ENCODE results near the gene MYO18B. TPM values are rescaled to one million over a fixed set of nuclear protein-coding genes. Genes with fewer than 3 reads are reported as not detected.

Gene MYO18B
- total and polyA plus RNA-seq, 2 of the 8 experiments (the other 6 are each of a cell fraction or from before 2014, with no cell fraction given): 0.62 to 0.78 TPM

DNA sequence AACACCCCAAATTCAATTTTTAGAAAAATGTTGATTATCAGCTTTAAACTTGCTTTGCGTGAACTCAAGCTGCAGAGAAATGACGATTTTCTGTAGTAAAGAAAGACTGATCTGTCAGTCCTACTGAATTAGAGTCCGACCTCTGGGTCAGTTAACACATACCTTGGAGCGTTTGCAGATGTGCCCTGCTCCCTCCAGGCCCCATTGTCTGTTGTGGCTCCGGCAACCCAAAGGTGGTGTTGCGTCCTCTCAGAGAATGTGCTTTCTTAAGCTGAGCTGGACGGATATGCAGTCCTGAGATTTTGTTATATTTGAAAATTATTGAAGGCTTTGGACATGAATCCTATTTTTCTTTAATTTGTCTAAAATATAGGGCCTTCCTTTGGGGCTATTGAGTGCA is 31.5 kb upstream of the MYO18B start (continued):
- TF ChIP-seq, protein P1, sequence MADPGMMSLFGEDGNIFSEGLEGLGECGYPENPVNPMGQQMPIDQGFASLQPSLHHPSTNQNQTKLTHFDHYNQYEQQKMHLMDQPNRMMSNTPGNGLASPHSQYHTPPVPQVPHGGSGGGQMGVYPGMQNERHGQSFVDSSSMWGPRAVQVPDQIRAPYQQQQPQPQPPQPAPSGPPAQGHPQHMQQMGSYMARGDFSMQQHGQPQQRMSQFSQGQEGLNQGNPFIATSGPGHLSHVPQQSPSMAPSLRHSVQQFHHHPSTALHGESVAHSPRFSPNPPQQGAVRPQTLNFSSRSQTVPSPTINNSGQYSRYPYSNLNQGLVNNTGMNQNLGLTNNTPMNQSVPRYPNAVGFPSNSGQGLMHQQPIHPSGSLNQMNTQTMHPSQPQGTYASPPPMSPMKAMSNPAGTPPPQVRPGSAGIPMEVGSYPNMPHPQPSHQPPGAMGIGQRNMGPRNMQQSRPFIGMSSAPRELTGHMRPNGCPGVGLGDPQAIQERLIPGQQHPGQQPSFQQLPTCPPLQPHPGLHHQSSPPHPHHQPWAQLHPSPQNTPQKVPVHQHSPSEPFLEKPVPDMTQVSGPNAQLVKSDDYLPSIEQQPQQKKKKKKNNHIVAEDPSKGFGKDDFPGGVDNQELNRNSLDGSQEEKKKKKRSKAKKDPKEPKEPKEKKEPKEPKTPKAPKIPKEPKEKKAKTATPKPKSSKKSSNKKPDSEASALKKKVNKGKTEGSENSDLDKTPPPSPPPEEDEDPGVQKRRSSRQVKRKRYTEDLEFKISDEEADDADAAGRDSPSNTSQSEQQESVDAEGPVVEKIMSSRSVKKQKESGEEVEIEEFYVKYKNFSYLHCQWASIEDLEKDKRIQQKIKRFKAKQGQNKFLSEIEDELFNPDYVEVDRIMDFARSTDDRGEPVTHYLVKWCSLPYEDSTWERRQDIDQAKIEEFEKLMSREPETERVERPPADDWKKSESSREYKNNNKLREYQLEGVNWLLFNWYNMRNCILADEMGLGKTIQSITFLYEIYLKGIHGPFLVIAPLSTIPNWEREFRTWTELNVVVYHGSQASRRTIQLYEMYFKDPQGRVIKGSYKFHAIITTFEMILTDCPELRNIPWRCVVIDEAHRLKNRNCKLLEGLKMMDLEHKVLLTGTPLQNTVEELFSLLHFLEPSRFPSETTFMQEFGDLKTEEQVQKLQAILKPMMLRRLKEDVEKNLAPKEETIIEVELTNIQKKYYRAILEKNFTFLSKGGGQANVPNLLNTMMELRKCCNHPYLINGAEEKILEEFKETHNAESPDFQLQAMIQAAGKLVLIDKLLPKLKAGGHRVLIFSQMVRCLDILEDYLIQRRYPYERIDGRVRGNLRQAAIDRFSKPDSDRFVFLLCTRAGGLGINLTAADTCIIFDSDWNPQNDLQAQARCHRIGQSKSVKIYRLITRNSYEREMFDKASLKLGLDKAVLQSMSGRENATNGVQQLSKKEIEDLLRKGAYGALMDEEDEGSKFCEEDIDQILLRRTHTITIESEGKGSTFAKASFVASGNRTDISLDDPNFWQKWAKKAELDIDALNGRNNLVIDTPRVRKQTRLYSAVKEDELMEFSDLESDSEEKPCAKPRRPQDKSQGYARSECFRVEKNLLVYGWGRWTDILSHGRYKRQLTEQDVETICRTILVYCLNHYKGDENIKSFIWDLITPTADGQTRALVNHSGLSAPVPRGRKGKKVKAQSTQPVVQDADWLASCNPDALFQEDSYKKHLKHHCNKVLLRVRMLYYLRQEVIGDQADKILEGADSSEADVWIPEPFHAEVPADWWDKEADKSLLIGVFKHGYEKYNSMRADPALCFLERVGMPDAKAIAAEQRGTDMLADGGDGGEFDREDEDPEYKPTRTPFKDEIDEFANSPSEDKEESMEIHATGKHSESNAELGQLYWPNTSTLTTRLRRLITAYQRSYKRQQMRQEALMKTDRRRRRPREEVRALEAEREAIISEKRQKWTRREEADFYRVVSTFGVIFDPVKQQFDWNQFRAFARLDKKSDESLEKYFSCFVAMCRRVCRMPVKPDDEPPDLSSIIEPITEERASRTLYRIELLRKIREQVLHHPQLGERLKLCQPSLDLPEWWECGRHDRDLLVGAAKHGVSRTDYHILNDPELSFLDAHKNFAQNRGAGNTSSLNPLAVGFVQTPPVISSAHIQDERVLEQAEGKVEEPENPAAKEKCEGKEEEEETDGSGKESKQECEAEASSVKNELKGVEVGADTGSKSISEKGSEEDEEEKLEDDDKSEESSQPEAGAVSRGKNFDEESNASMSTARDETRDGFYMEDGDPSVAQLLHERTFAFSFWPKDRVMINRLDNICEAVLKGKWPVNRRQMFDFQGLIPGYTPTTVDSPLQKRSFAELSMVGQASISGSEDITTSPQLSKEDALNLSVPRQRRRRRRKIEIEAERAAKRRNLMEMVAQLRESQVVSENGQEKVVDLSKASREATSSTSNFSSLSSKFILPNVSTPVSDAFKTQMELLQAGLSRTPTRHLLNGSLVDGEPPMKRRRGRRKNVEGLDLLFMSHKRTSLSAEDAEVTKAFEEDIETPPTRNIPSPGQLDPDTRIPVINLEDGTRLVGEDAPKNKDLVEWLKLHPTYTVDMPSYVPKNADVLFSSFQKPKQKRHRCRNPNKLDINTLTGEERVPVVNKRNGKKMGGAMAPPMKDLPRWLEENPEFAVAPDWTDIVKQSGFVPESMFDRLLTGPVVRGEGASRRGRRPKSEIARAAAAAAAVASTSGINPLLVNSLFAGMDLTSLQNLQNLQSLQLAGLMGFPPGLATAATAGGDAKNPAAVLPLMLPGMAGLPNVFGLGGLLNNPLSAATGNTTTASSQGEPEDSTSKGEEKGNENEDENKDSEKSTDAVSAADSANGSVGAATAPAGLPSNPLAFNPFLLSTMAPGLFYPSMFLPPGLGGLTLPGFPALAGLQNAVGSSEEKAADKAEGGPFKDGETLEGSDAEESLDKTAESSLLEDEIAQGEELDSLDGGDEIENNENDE (IDR thresholded peaks at IDR 0.05; ENCODE audit: insufficient replicate concordance, low read length): no peak
- TF ChIP-seq RNF2 (IDR thresholded peaks at IDR 0.05; ENCODE audit: borderline replicate concordance, low read depth, low read length, missing control alignments, poor library complexity, severe bottlenecking) (no peak), CHD1 (IDR thresholded peaks at IDR 0.05; ENCODE audit: low read depth, low read length) (no peak), EZH2 (IDR thresholded peaks at IDR 0.05; ENCODE audit: low read depth, low read length, severe bottlenecking) (no peak), CBX8 (IDR thresholded peaks at IDR 0.05; ENCODE audit: borderline replicate concordance, low read depth, low read length) (no peak), HDAC2 (IDR thresholded peaks at IDR 0.05; ENCODE audit: borderline replicate concordance in 1 of 2, low read depth in 2 of 2, low read length in 2 of 2) (no peak)
